Activated T-cell treated with anti-CD3 and anti-CD28 coated beads, Interleukin-2, amount 50 U/mL, for 72 hours (primary cell): ENCODE measurements around the gene RGP1. TPM values are rescaled to one million over a fixed set of nuclear protein-coding genes. Genes with fewer than 3 reads are reported as not detected.

Experiments
- ATAC-seq, 2 donors: fragments of 150-1000 bp; cut with Tn5 transposase; replicated peaks in 1 of 2; 2 replicates each; pipeline ENCODE4 v1.10.0; 2021; ENCODE audit warnings: moderate library complexity in 2 of 2, mild to moderate bottlenecking in 1 of 2
- DNase-seq, 2 donors: peaks; one replicate each; pipeline ENCODE4 v3.0.0; 2021 to 2022; ENCODE audit warnings: mixed read lengths in 1 of 2
- H3K27ac Mint-ChIP-seq: one replicate; pipeline ENCODE4 v1.8.0; 2022; ENCODE audit warnings: mild to moderate bottlenecking, moderate library complexity, mixed read lengths
- H3K27me3 Mint-ChIP-seq: one replicate; pipeline ENCODE4 v1.8.0; 2022; ENCODE audit warnings: low read depth, mixed read lengths
- H3K36me3 Mint-ChIP-seq, 2 donors: one replicate each; pipeline ENCODE4 v1.8.0; 2022; ENCODE audit warnings: mixed read lengths in 2 of 2, mild to moderate bottlenecking in 1 of 2; ENCODE audit not compliant: insufficient read depth in 2 of 2
- H3K4me1 Mint-ChIP-seq: one replicate; pipeline ENCODE4 v1.8.0; 2022; ENCODE audit warnings: low read depth, mixed read lengths
- H3K4me3 Mint-ChIP-seq, 2 donors: one replicate each; pipeline ENCODE4 v1.8.0; 2022; ENCODE audit warnings: mild to moderate bottlenecking in 2 of 2, mixed read lengths in 2 of 2, moderate library complexity in 2 of 2
- H3K9me3 Mint-ChIP-seq, 2 donors: one replicate each; pipeline ENCODE4 v1.8.0; 2022; ENCODE audit warnings: mixed read lengths in 2 of 2
- total RNA-seq, 2 donors: library from RNA; stranded (reverse); gene quantifications; one replicate each; pipeline ENCODE4 v1.2.3, GENCODE V29; 2022

Gene RGP1
- total RNA-seq, 2 donors from 2014 or later = 32.5 TPM

DNA sequence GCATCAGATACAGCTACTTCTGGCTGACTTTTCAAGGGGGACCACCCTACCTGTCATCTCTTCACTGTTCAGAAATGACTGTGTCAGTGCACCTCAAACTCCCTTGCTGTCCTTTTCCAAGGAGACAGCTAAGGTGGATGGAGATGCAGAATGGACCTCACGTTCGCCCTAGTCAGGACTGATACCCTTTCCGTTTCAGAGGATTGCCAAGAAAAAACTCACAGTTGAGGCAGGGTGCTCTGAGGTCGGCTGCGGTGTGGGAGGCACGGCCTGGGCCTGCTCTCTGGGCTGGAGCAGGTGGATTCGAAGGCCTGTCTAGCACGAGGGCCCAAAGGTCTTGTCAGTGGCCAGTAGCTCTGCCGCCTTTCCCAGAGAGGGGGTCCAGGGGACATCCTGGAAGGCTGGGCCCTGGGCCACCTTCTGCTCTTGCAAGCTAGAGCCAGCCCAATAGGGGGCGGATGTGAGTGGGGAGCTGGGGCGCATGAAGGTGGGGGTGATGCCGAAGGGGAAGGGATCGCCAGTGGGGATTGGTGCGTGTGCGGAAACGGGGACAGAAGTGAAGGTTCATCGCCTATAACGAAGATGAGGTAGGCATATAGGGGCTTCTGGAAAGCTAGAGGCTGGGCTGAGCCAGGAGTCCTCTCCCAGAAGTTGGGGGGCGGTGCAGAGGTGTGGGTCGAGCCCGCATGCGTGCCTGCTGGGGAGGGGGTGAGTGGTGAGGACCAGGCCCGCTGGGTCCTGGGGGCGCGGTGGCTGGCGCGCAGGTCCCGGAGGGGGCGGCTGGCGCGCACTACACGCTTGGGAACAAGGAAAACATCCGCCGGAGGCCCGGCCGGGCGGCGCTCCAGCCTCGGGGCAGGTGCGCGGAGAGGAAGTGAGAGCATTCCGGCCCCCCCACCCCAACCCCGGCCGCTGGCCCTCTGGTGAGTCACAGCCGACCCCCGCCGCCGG, 7.5 kb downstream of the RGP1 start:
- H3K4me3 Mint-ChIP-seq = peak overlapping the region; percentile 86 to 89
- DNase-seq (peak; percentile 84 to 87), ATAC-seq (peak; percentile 86)
- peaks cover 44% of the 10 kb centered on the region for H3K4me1 Mint-ChIP-seq
- peaks cover 4 to 14% of the 10 kb centered on the region in 2 donors for H3K36me3 Mint-ChIP-seq
- no peaks in the 10 kb centered on the region for H3K27me3 Mint-ChIP-seq
- H3K9me3 Mint-ChIP-seq = no peaks in the 10 kb centered on the region
- peak overlapping the region; percentile 48 for H3K27ac Mint-ChIP-seq

DNA sequence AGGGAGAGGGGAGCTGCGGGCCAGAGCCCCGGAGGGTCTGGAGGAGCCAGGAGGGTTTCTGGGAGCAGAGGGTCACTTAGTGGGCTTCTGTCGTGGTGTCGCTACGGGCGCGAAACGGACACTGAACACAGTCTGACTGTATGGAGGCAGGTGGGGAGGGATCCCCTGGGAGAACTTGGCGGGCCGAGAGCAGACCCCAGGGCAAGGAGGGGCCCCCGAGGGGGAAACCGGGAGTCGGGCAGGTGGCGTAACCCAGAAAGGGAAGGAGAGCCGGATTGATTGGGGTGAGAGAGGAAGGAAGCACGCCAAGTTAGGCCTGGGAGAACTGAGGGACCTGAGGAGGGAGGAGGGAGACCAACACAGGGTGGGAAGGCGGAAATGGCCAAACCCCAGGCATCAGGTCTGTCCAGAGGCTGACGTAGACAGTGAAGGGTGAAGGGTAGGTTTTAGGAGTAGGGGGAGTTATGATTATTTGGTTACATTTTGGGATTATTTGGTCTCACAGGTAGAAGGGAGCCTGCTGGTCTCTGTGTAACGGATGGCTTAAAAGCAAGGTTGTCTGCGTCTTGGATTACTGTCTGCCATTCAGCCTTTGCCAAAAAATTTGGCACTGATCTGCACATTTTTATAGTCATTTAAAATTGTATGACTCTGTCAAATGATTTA, 8.3 kb downstream of the RGP1 start:
- peaks cover 42% of the 10 kb centered on the region for H3K4me1 Mint-ChIP-seq
- DNase-seq = peak in 1 of 2 donors; percentile 34

GRCh38 chr9:35757892-35758275, 8.8 kb downstream of the RGP1 start:
- Mint-ChIP-seq H3K27ac (peak overlapping the region; percentile 96), H3K27me3 (no peaks in the 10 kb centered on the region)

More for the DNA sequence above, 8.3 kb downstream of the RGP1 start:
- Mint-ChIP-seq H3K4me3 (peak overlapping the region; percentile 86 to 89), H3K9me3 (no peaks in the 10 kb centered on the region), H3K27me3 (no peaks in the 10 kb centered on the region), H3K36me3 (peaks cover 4 to 12% of the 10 kb centered on the region in 2 donors), H3K27ac (peak overlapping the region; percentile 89)
- peak; percentile 22 to 56 for ATAC-seq

GRCh38 chr9:35758475-35759050, 9.5 kb downstream of the RGP1 start:
- ATAC-seq (no peak), DNase-seq (no peak)
- Mint-ChIP-seq H3K4me3 (peak overlapping the region; percentile 86 to 89), H3K27ac (peak overlapping the region; percentile 6), H3K4me1 (peaks cover 42% of the 10 kb centered on the region), H3K27me3 (no peaks in the 10 kb centered on the region), H3K9me3 (no peaks in the 10 kb centered on the region), H3K36me3 (peaks cover 4 to 10% of the 10 kb centered on the region in 2 donors)

More at GRCh38 chr9:35757892-35758275, 8.8 kb downstream of the RGP1 start:
- no peaks in the 10 kb centered on the region for H3K9me3 Mint-ChIP-seq
- ATAC-seq (no peak), DNase-seq (no peak)
- peak overlapping the region; percentile 86 to 89 for H3K4me3 Mint-ChIP-seq
- H3K36me3 Mint-ChIP-seq = peaks cover 4 to 10% of the 10 kb centered on the region in 2 donors
- peaks cover 42% of the 10 kb centered on the region for H3K4me1 Mint-ChIP-seq

- H3K4me1 Mint-ChIP-seq = peaks cover 42% of the 10 kb centered on the region
- peak overlapping the region; percentile 46 for H3K27ac Mint-ChIP-seq
- H3K9me3 Mint-ChIP-seq = no peaks in the 10 kb centered on the region
- peaks cover 4 to 11% of the 10 kb centered on the region in 2 donors for H3K36me3 Mint-ChIP-seq
- ATAC-seq (no peak), DNase-seq (no peak)
- no peaks in the 10 kb centered on the region for H3K27me3 Mint-ChIP-seq
- peak overlapping the region in 1 of 2 donors; percentile 10 for H3K4me3 Mint-ChIP-seq
Measured at GRCh38 chr9:35759795-35760194, 10.7 kb downstream of the RGP1 start.

DNA sequence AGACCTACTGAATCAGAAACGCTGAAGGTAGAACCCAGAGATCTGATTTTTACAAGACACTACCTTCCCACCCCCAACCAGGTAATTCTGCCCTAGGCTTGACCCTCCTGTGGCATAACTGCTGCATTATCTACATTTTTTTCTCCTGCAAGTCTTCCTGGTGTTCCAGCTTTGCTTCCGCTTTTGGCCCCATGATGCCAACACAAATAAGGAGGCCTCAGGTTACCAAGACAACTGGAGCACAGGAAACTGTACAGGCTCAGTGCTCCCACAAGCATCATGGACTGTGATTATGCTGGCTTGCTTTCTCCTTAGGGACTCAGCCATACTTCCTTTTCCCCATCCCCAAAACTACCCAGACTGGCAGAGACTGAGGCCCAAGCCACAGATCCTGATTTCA, 11.6 kb downstream of the RGP1 start:
- Mint-ChIP-seq H3K36me3 (peaks cover 4 to 11% of the 10 kb centered on the region in 2 donors), H3K9me3 (no peaks in the 10 kb centered on the region), H3K27me3 (no peaks in the 10 kb centered on the region), H3K27ac (no peak overlapping the region), H3K4me3 (no peak overlapping the region), H3K4me1 (peaks cover 42% of the 10 kb centered on the region)
- DNase-seq (no peak), ATAC-seq (no peak)

DNA sequence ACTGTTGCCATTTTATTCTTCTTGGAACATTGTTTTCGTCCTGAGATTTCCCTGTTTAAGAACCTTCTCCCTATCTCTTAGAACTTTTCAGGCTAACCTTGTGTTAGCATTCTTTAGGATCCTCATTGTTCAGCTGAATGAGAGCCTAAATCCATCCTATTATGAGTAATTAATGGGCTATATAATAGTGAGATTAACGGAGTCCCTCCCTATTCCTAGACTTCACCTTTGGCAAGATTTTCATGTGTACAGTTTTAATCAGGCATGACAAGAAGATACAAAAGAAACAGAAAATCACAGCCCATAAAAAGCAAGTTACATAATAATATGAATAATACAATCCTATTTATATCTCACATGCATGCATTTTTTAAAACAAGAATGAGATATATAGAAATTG, 14.1 kb downstream of the RGP1 start:
- Mint-ChIP-seq H3K4me1 (peaks cover 21% of the 10 kb centered on the region), H3K27ac (no peak overlapping the region), H3K9me3 (no peaks in the 10 kb centered on the region), H3K27me3 (no peaks in the 10 kb centered on the region), H3K4me3 (no peak overlapping the region), H3K36me3 (peaks cover 0 to 9% of the 10 kb centered on the region in 2 donors)
- DNase-seq (no peak), ATAC-seq (no peak)

DNA sequence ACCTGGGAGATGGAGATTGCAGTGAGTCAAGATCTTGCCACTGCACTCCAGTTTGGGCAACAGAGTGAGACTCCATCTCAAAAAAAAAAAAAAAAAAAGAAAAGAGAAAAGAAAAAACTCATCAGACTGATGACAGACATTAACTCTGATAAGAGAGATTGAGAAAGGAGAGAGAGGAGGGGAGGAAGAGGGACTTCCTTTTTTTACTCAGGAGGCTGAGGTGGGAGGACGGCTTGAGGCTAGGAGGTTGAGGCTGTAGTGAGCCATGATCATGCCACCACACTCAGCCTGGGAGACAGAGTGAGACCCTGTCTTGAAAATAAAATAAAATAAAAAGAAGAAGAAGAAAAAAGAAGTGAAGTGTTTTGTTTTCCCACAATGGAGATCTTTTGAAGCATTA, 14.7 kb downstream of the RGP1 start:
- Mint-ChIP-seq H3K9me3 (no peaks in the 10 kb centered on the region), H3K27ac (no peak overlapping the region), H3K27me3 (no peaks in the 10 kb centered on the region), H3K4me1 (peaks cover 15% of the 10 kb centered on the region), H3K4me3 (no peak overlapping the region), H3K36me3 (peaks cover 0 to 9% of the 10 kb centered on the region in 2 donors)
- ATAC-seq = no peak
- no peak for DNase-seq

DNA sequence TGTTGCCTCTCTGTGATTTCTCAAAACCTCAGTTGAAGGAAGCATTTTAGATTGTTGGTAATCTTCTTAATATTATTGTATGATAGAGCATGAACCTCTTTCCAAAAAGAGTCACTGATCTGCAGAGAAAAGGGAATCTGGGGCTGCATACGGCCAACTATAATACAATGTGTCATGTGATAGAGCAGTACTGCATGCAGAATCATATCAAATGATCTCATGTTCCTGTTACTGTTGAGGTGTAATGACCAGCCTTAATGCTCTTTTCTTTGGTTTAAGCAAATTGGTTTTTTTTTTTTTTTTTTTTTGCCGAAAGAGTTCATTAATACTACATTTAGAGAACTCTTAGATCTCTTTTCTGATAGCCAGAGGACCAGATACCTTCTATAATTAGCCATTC, 17.9 kb downstream of the RGP1 start:
- DNase-seq (no peak), ATAC-seq (no peak)
- Mint-ChIP-seq H3K27ac (no peak overlapping the region), H3K4me1 (no peaks in the 10 kb centered on the region), H3K27me3 (no peaks in the 10 kb centered on the region), H3K9me3 (no peaks in the 10 kb centered on the region), H3K4me3 (no peak overlapping the region), H3K36me3 (peaks cover 0 to 2% of the 10 kb centered on the region in 2 donors)

DNA sequence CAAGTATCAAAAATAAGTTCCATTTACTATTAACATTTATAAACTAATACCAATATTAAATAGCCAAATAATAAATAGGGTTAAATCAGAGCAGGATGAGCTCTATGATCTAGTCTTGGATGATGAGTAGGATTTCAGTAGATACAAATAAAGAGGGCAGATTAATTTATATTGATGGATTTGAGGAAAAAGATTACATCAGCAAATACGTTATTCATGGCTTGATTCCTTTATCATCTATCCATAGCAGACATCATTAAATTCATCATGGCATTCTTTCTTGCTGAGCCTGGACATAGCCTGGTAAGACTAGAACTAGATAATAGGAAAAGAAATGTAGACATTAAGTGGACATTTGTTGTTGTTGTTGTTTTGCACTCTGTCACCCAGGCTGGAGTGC, 18.4 kb downstream of the RGP1 start:
- H3K4me3 Mint-ChIP-seq = no peak overlapping the region
- H3K27me3 Mint-ChIP-seq = no peaks in the 10 kb centered on the region
- no peak overlapping the region for H3K27ac Mint-ChIP-seq
- peaks cover 0 to 2% of the 10 kb centered on the region in 2 donors for H3K36me3 Mint-ChIP-seq
- ATAC-seq = no peak
- no peaks in the 10 kb centered on the region for H3K4me1 Mint-ChIP-seq
- H3K9me3 Mint-ChIP-seq = no peaks in the 10 kb centered on the region
- DNase-seq = no peak

- H3K4me3 Mint-ChIP-seq = no peak overlapping the region
- H3K27me3 Mint-ChIP-seq = no peaks in the 10 kb centered on the region
- H3K9me3 Mint-ChIP-seq = no peaks in the 10 kb centered on the region
- H3K27ac Mint-ChIP-seq = no peak overlapping the region
- no peak for ATAC-seq
- no peaks in the 10 kb centered on the region for H3K4me1 Mint-ChIP-seq
- no peaks in the 10 kb centered on the region for H3K36me3 Mint-ChIP-seq
- no peak for DNase-seq
Measured at GRCh38 chr9:35769763-35770162, 20.7 kb downstream of the RGP1 start.

- Mint-ChIP-seq H3K36me3 (no peaks in the 10 kb centered on the region), H3K27me3 (no peaks in the 10 kb centered on the region), H3K9me3 (no peaks in the 10 kb centered on the region), H3K4me1 (no peaks in the 10 kb centered on the region), H3K27ac (no peak overlapping the region), H3K4me3 (no peak overlapping the region)
- DNase-seq (no peak), ATAC-seq (no peak)
Measured at GRCh38 chr9:35771075-35771433, 22.0 kb downstream of the RGP1 start.

DNA sequence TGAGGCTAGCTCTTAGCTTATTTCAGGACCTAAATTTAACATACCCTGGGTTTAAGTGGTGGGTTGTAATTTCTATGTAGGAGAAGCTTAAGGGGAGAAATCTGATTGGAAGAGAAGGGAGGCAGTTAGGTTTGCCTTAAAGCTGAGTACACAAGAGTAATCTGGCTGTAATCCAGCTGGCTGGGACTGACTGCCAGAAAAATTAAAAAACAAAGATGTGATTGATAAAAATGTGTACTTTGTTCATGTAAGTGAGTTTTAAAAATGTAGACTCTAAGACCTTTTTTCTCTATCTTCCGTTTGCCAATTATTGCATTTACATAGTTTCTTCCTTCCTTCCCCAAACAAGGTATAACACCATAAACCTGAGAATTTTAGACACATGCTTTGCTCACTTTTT, 22.4 kb downstream of the RGP1 start:
- Mint-ChIP-seq H3K9me3 (no peaks in the 10 kb centered on the region), H3K27ac (no peak overlapping the region), H3K4me3 (no peak overlapping the region), H3K27me3 (no peaks in the 10 kb centered on the region), H3K36me3 (no peaks in the 10 kb centered on the region), H3K4me1 (no peaks in the 10 kb centered on the region)
- no peak for ATAC-seq
- no peak for DNase-seq
